HG03565 (cell line): ENCODE data around the gene VWA8.
"Not testable (repeated sequence)": the region's sequence is repeated elsewhere in the genome, so short reads cannot be mapped to it uniquely, and the experiment has no call there.

ENCODE experiments used
- ATAC-seq: cut with Tn5 transposase; IDR thresholded peaks from one replicate; pipeline ENCODE4 v1.9.1; 2021; ENCODE audit warnings: mild to moderate bottlenecking, moderate library complexity; ENCODE audit not compliant: unreplicated experiment

Gene VWA8

GRCh38 chr13:41859565-41859964 is 101.3 kb downstream of the VWA8 start:
- no peak for ATAC-seq

DNA sequence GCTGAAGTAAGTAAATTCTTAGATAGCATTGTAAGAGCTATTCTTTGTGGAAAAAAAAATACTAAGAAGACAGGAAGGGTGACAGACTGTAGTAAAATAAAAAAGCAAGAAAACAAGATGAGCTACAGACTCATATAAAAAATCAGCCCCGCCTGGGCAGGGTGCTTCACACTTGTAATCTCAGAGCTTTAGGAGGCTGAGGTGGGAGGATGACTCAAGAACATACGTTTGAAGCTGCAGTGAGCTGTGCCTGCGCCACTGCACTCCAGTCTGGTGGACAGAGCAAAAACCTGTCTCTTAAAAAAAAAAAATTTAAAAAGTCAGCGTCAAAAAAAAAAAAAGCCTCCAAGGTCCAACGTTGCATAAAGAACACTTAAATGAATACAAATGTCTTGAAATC is 102.1 kb downstream of the VWA8 start:
- no peak for ATAC-seq

GRCh38 chr13:41854758-41855157 is 106.2 kb downstream of the VWA8 start:
- ATAC-seq = no peak

- ATAC-seq = no peak
Measured at GRCh38 chr13:41851351-41851750, 109.6 kb downstream of the VWA8 start.

DNA sequence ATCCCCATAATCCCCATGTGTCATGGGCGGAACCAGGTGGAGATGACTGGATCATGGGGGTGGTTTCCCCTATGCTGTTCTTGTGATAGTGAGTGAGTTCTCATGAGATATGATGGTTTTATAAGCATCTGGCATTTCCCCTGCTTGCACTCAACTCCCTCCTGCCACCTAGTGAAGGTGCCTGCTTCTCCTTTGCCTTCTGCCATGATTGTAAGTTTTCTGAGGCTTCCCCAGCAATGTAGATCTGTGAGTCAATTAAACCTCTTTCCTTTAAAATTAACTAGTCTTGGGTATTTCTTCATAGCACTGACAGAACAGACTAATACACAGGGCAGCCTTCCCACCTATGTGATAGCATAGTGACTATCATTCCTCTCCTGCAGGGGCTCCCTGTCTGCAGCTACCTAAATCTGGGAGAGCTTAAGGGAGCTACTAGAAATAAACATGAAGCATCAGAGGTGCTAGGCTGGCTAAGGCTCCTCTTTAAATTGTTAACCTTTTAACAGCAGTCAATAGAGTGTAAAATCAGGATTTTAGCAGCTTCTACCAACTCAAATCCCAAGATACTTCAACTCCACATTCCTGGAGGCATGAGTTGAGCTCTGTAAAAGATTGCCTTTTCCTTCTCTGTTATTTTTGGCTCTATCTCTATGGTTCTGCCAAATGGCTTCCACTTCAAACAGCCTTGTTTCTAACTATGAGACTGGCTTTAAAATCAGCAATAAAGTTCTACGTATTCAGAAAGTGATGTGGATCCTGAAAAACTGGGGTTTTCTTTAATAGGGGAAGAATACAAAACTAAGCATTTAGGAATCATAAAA is 112.3 kb downstream of the VWA8 start:
- no peak for ATAC-seq

GRCh38 chr13:41847216-41847615 is 113.7 kb downstream of the VWA8 start:
- no peak for ATAC-seq

DNA sequence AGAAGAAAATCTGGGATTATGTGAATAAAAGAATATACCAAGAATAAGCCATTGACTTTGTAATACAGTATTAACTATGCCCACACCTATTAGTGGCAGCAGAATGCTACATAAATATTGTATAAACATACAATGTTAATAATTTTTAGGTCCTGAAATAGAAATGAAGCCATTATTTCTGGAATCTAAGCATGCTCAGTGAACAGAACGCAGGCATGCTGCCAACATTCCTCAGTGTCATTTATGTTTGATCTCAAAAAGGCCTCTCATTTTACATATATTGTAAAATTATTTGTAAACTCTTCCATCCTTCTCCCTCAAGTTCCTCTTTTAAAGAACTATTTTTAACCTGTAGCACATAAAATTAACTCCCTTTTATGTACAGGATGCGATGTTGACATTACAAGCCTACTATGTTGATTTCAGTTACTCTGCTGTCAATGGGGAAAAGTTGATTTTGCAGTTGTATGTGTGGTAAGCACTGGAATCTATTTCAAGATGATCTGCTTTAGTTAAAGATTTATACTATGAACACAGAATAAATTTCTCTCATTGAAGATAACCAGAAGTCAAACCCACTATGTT is 118.8 kb downstream of the VWA8 start:
- ATAC-seq = no peak

DNA sequence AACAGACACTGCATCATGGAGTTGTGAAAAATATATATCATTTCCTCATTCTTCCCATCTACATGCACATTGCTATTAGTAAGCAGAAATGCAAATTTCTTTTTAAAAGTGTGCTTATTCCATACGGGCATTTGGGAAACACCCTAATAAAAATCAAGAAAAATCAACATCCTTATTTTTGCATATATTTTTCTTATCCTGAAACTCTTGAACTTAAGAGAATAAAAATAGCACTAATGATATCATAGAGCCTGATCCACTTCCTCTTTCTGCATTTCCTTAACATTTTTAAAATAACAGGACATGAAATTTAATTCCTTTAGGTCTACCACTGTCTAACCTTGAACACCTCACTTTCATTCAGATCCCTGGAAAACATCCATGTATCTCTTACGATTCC is 123.3 kb downstream of the VWA8 start:
- no peak for ATAC-seq

- ATAC-seq = no peak
Measured at GRCh38 chr13:41835871-41836270, 125.0 kb downstream of the VWA8 start.

DNA sequence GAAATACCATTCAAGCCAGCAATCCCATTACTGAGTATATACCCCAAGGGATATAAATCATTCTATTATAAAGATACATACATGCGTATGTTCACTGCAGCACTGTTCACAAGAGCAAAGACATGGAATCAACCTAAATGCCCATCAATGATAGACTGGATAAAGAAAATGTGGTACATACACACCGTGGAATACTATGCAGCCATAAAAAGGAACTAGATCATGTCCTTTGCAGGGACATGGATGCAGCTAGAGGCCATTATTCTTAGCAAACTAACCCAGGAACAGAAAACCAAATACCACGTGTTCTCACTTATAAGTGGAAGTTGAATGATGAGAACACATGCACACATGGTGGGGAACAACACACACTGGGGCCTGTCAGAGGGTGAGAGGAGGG is 126.2 kb downstream of the VWA8 start:
- not testable (repeated sequence) for ATAC-seq

GRCh38 chr13:41833831-41834230 is 127.1 kb downstream of the VWA8 start:
- no peak for ATAC-seq

DNA sequence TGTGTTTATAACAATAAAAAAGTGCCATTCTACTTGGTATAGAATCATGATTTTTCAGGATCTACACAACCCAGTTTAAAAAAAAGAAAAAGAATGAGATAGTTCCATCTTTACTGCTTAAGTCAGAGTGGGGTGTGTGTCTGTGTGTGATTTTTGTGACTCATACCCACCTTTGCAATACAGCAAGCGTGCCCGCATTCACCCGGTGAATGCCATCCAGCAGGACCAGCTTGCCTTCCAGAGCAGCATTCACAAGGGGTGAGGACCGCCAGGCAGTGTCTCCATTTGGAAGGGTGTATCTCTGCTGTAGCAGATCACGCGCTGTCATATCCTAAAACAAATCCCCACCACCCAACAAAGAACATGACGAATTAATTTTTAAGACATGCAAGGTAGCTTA is 127.7 kb downstream of the VWA8 start:
- ATAC-seq = no peak

GRCh38 chr13:41827507-41828213 is 133.2 kb downstream of the VWA8 start:
- ATAC-seq = no peak

GRCh38 chr13:41825691-41826090 is 135.2 kb downstream of the VWA8 start:
- ATAC-seq = no peak

DNA sequence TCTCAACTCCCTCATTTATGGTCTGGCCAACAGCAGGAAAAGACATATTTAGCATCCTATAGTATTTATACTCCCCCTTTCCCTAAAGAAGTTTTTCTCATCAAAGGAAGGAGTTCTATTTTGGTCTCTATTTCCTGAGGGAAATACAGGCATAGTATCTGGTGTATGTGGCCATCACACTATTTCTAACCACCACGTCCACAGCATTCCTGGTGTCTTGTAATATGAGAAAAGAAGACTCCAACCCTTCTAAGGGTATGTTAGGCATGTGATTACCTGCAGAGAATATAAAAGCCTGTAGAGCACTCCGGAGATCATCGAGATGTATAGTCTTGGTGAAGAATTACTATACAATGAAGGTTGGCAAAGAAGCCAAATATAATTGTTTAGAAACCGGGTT is 137.4 kb downstream of the VWA8 start:
- no peak for ATAC-seq

DNA sequence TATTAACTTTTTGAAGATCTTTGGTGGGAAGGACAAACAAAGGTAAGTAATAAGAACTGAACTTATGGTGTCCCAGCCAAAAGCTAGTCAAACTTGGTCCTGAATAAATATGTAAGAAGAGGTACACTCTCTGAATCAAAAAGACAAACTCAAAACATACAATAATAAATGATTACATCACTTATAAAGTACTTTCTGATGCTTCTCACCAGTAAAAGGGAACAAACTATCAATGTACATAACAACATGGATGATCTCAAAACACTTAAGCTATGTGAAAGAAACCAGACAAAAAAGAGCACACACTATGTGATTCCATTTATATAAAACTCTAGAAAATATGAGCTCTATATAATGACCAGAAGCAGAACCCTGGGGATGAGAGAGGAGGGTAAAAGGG is 138.3 kb downstream of the VWA8 start:
- ATAC-seq = no peak

DNA sequence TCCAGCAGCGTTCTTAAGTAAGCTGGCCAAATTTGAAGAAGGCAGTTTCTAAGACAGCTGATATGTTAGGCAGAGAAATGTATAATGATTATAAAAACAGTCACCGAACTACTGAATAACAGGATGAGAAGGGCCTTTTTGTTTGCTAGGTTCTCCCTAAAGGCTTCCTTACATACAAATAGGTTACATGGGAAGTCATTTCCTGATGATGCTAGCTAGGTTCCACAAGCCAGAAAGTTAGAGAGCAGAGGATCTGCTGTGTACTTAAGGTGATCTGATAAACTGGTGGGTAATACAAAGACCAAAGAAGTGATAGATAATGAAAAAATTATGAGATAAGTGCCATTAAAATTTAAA is 139.7 kb downstream of the VWA8 start:
- ATAC-seq = no peak

DNA sequence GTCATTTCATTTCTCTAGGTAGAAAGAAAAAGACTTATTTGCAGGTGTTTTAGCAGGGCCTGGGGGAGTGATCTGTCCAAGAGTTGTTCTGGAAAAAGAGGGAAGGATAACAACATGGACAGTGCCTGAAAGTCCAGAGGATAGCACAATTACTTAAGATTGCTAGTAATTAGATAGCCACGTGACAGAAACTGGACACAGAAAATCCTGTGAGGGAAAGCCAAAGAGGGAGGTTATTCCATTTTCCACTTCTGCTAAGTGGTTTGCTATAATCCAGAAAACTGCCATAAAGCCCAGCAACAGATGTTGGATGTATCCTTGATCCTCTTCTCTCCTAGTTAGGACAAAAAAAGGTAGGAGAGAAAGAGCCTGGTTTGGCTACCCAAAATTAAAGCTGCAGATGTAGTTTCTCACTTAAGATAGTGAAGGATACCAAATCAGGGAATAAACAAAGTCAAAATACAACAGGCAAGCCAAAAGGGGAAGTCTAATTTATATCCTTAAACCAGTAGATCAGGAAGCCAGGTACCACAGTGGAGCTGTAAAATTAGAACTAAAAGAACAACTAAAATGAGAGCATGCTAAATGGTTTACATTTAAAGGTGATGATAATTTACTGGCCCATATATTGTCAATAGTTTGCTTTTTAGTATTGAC is 140.2 kb downstream of the VWA8 start:
- ATAC-seq = no peak

GRCh38 chr13:41816057-41816456 is 144.9 kb downstream of the VWA8 start:
- ATAC-seq = no peak

GRCh38 chr13:41813426-41813825 is 147.5 kb downstream of the VWA8 start:
- ATAC-seq = no peak

GRCh38 chr13:41812851-41813250 is 148.1 kb downstream of the VWA8 start:
- no peak for ATAC-seq

DNA sequence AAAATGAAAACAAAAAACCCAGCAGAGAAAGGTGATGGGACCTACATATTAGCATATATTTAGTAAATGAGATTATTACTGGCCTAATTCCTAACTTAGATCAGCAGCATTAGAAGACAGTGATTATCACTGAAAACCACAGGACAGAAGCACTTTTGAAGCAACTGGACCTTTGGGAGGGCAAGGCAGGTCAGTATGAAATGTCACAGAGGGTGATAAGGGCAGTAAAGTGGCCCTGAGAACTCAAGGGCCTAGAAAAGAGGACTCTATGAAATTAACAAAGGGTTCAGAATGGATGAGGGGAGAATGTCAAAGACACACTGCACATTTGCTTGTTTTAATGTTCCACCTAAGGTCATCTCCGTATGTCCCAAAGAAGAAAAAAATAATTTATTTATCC is 148.7 kb downstream of the VWA8 start:
- ATAC-seq = no peak
